B cell (primary cell): Measurements from ENCODE around the gene NMU. TPM values are rescaled to one million over a fixed set of nuclear protein-coding genes. Genes with fewer than 3 reads are reported as not detected.

ENCODE experiments used
- ATAC-seq: fragments of 200-7000 bp; cut with Tn5 transposase; one replicate; pipeline ENCODE4 v1.10.0; 2021; ENCODE audit warnings: low read depth, mild to moderate bottlenecking, moderate number of reproducible peaks, moderate library complexity
- CTCF ChIA-PET: fragments of 350-600 bp; sonication (Branson Sonifier 250); formaldehyde crosslinking; loops from one replicate; lab custom pipeline; 2021; ENCODE audit warnings: antibody characterized with exemption, inconsistent platforms; lab: Charles Lee
- POLR2A ChIA-PET: fragments of 350-600 bp; sonication (Branson Sonifier 250); formaldehyde crosslinking; loops from one replicate; lab custom pipeline; 2021; ENCODE audit warnings: antibody characterized with exemption; lab: Charles Lee
- DNase-seq: peaks from one replicate; pipeline ENCODE4 v3.0.0; 2013
- H2AFZ ChIP-seq: 2 replicates; pipeline ENCODE4 v1.6.1; 2012; ENCODE audit warnings: mild to moderate bottlenecking, low read depth, low read length; ENCODE audit not compliant: insufficient read depth, poor library complexity, severe bottlenecking
- H3K27ac ChIP-seq, 2 donors: 1 replicate in 1 of 2; 2 replicates in 1 of 2; pipeline ENCODE4 v1.5.1; 2012 to 2013; ENCODE audit warnings: low read length in 2 of 2, mild to moderate bottlenecking in 2 of 2, moderate library complexity in 1 of 2
- H3K27me3 ChIP-seq, 4 experiments: fragments of 200-600 bp in 1 of 4; sonication (generic) in 1 of 4; replicated peaks in 1 of 4; 1 replicate in 2 of 4; 2 replicates in 2 of 4; pipeline versions ENCODE4 v1.6.1 to v1.7.0; 2013 to 2016; ENCODE audit warnings: low read length in 3 of 4, mild to moderate bottlenecking in 2 of 4, mixed read lengths in 1 of 4, moderate library complexity in 1 of 4; ENCODE audit not compliant: insufficient read depth in 4 of 4, control insufficient read depth in 3 of 4; ENCODE audit errors: control extremely low read depth in 1 of 4
- H3K36me3 ChIP-seq, 2 experiments: replicated peaks in 1 of 2; 1 replicate in 1 of 2; 2 replicates in 1 of 2; pipeline versions ENCODE4 v1.6.1 to v1.7.1; 2013; ENCODE audit warnings: low read length in 1 of 2; ENCODE audit not compliant: insufficient read depth in 2 of 2, control insufficient read depth in 1 of 2; ENCODE audit errors: control extremely low read depth in 1 of 2, extremely low read depth in 1 of 2
- H3K4me1 ChIP-seq, 2 donors: fragments of 200-600 bp in 1 of 2; sonication (generic) in 1 of 2; 1 replicate in 1 of 2; 2 replicates in 1 of 2; pipeline versions ENCODE4 v1.5.1 to v1.6.1; 2013 to 2017; ENCODE audit warnings: low read length in 2 of 2; ENCODE audit not compliant: control insufficient read depth in 2 of 2, insufficient read depth in 2 of 2
- H3K4me2 ChIP-seq: replicated peaks from 2 replicates; pipeline ENCODE3; 2012; ENCODE audit warnings: mild to moderate bottlenecking, low read depth, low read length; ENCODE audit not compliant: poor library complexity, severe bottlenecking
- H3K4me3 ChIP-seq, 5 experiments: fragments of 200-600 bp in 1 of 5; sonication (generic) in 1 of 5; 1 replicate in 3 of 5; 2 replicates in 2 of 5; pipeline versions ENCODE4 v1.5.1 to v1.7.0; 2011 to 2016; ENCODE audit warnings: low read length in 4 of 5, mild to moderate bottlenecking in 4 of 5, low read depth in 2 of 5, control low read depth in 1 of 5, moderate library complexity in 1 of 5; ENCODE audit not compliant: insufficient read depth in 1 of 5; ENCODE audit errors: control extremely low read depth in 1 of 5, extremely low read depth in 1 of 5
- H3K79me2 ChIP-seq: fragments of 200-600 bp; sonication (generic); one replicate; pipeline ENCODE4 v1.6.0; 2016; ENCODE audit warnings: low read length; ENCODE audit not compliant: control insufficient read depth, insufficient read depth
- H3K9ac ChIP-seq: fragments of 200-600 bp; sonication (generic); 2 replicates; pipeline ENCODE4 v1.6.1; 2017; ENCODE audit warnings: mild to moderate bottlenecking, low read length, moderate library complexity
- H3K9me3 ChIP-seq, 3 donors: one replicate each; pipeline versions ENCODE4 v1.6.1 to v1.7.1; 2013; ENCODE audit warnings: low read length in 2 of 3; ENCODE audit not compliant: control insufficient read depth in 2 of 3, insufficient read depth in 1 of 3; ENCODE audit errors: control extremely low read depth in 1 of 3
- H4K20me1 ChIP-seq: 2 replicates; pipeline ENCODE4 v1.6.0; 2012; ENCODE audit warnings: mild to moderate bottlenecking, low read length; ENCODE audit not compliant: insufficient read depth, control insufficient read depth, poor library complexity, severe bottlenecking
- H3K27ac Mint-ChIP-seq: one replicate; pipeline ENCODE4 v1.8.0; 2021; ENCODE audit warnings: mixed read lengths
- H3K27me3 Mint-ChIP-seq: one replicate; pipeline ENCODE4 v1.8.0; 2021; ENCODE audit warnings: mixed read lengths
- H3K4me1 Mint-ChIP-seq: one replicate; pipeline ENCODE4 v1.8.0; 2021; ENCODE audit warnings: mixed read lengths
- H3K4me3 Mint-ChIP-seq: one replicate; pipeline ENCODE4 v1.8.0; 2021; ENCODE audit warnings: mixed read lengths
- H3K9me3 Mint-ChIP-seq: one replicate; pipeline ENCODE4 v1.8.0; 2022; ENCODE audit warnings: mixed read lengths; ENCODE audit not compliant: insufficient read depth
- EZH2 ChIP-seq: IDR thresholded peaks from 2 replicates; pipeline ENCODE4 v1.6.1; 2012; ENCODE audit warnings: borderline replicate concordance, low read depth, mild to moderate bottlenecking, moderate library complexity, low read length; ENCODE audit not compliant: insufficient read depth, poor library complexity, severe bottlenecking
- WGBS: methylation state at CpG from one replicate; pipeline ENCODE4 v1.1.5; 2013; ENCODE audit warnings: missing lambda C conversion rate; ENCODE audit not compliant: insufficient coverage; 5-methylcytosine and 5-hydroxymethylcytosine counted together
- intact Hi-C: fragments of 100-400 bp; cut with micrococcal nuclease; formaldehyde crosslinking; loops from one replicate; pipeline ENCODE4 v1.10.0; 2022
- polyA plus RNA-seq: library from polyadenylated mRNA; depleted of rRNA; stranded (reverse); fragments of >200 nt; gene quantifications from 2 replicates; pipeline ENCODE4 v1.2.3, GENCODE V29; 2012
- total RNA-seq, 2 donors: library from RNA; stranded (reverse); fragments of 120-200 nt in 1 of 2; gene quantifications; 1 replicate in 1 of 2; 2 replicates in 1 of 2; pipeline versions ENCODE4 v1.2.3 to v1.2.4, GENCODE V29; 2013 to 2022
- TF ChIP-seq, protein P1 (sequence below): fragments of 200-600 bp; IDR thresholded peaks from one replicate; pipeline ENCODE4 v1.8.0; 2022; ENCODE audit warnings: antibody characterized with exemption, mild to moderate bottlenecking

NMU gene
- total and polyA plus RNA-seq, 2 donors (not counting 1 experiment from before 2014, with no cell fraction given): not detected

- 56% methylated on average over 4 of the region's 4 CpGs for WGBS
- POLR2A ChIA-PET: no interaction called here
Observed at GRCh38 chr4:55675196-55675793, 39.2 kb upstream of the NMU start.

GRCh38 chr4:55673424-55673823 lies 37.3 kb upstream of the NMU start:
- Histone ChIP-seq H3K9ac (no peak overlapping the region), H3K27ac (no peak overlapping the region), H4K20me1 (no peaks in the 10 kb centered on the region), H3K4me2 (no peak overlapping the region), H3K9me3 (peaks cover 0 to 6% (median 0%) of the 10 kb centered on the region in 3 donors), H3K79me2 (no peaks in the 10 kb centered on the region), H2AFZ (no peak overlapping the region), H3K4me1 (no peaks in the 10 kb centered on the region), H3K27me3 (peaks cover 0 to 18% (median 3%) of the 10 kb centered on the region in 4 experiments), H3K4me3 (no peak overlapping the region), H3K36me3 (no peaks in the 10 kb centered on the region)
- ATAC-seq: no peak
- Mint-ChIP-seq H3K4me1 (no peaks in the 10 kb centered on the region), H3K27me3 (peaks cover 47% of the 10 kb centered on the region), H3K9me3 (no peaks in the 10 kb centered on the region), H3K4me3 (no peak overlapping the region), H3K27ac (no peak overlapping the region)
- no CpG with 5 or more reads among the region's 1 CpG for WGBS
- intact Hi-C loops: no loop called here
- TF ChIP-seq, protein P1, sequence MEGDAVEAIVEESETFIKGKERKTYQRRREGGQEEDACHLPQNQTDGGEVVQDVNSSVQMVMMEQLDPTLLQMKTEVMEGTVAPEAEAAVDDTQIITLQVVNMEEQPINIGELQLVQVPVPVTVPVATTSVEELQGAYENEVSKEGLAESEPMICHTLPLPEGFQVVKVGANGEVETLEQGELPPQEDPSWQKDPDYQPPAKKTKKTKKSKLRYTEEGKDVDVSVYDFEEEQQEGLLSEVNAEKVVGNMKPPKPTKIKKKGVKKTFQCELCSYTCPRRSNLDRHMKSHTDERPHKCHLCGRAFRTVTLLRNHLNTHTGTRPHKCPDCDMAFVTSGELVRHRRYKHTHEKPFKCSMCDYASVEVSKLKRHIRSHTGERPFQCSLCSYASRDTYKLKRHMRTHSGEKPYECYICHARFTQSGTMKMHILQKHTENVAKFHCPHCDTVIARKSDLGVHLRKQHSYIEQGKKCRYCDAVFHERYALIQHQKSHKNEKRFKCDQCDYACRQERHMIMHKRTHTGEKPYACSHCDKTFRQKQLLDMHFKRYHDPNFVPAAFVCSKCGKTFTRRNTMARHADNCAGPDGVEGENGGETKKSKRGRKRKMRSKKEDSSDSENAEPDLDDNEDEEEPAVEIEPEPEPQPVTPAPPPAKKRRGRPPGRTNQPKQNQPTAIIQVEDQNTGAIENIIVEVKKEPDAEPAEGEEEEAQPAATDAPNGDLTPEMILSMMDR: no peak
- no peak for TF ChIP-seq EZH2
- DNase-seq: no peak
- CTCF ChIA-PET: no interaction called here
- POLR2A ChIA-PET: no interaction called here

More at GRCh38 chr4:55675196-55675793, 39.2 kb upstream of the NMU start:
- Histone ChIP-seq H3K9me3 (peaks cover 0 to 6% (median 0%) of the 10 kb centered on the region in 3 donors), H3K4me2 (no peak overlapping the region), H4K20me1 (no peaks in the 10 kb centered on the region), H3K4me1 (no peaks in the 10 kb centered on the region), H3K9ac (no peak overlapping the region), H3K27ac (no peak overlapping the region), H3K36me3 (no peaks in the 10 kb centered on the region), H2AFZ (no peak overlapping the region), H3K79me2 (no peaks in the 10 kb centered on the region), H3K27me3 (peaks cover 0 to 13% (median 3%) of the 10 kb centered on the region in 4 experiments), H3K4me3 (no peak overlapping the region)
- Mint-ChIP-seq H3K4me3 (no peak overlapping the region), H3K4me1 (no peaks in the 10 kb centered on the region), H3K9me3 (no peaks in the 10 kb centered on the region), H3K27ac (no peak overlapping the region), H3K27me3 (peaks cover 37% of the 10 kb centered on the region)
- ATAC-seq (no peak), DNase-seq (no peak)
- no peak for TF ChIP-seq EZH2
- TF ChIP-seq, protein P1: no peak
- intact Hi-C loops: no loop called here
- CTCF ChIA-PET: no interaction called here
